Measurements from ENCODE around the gene DUSP6.

DUSP6 gene

DNA sequence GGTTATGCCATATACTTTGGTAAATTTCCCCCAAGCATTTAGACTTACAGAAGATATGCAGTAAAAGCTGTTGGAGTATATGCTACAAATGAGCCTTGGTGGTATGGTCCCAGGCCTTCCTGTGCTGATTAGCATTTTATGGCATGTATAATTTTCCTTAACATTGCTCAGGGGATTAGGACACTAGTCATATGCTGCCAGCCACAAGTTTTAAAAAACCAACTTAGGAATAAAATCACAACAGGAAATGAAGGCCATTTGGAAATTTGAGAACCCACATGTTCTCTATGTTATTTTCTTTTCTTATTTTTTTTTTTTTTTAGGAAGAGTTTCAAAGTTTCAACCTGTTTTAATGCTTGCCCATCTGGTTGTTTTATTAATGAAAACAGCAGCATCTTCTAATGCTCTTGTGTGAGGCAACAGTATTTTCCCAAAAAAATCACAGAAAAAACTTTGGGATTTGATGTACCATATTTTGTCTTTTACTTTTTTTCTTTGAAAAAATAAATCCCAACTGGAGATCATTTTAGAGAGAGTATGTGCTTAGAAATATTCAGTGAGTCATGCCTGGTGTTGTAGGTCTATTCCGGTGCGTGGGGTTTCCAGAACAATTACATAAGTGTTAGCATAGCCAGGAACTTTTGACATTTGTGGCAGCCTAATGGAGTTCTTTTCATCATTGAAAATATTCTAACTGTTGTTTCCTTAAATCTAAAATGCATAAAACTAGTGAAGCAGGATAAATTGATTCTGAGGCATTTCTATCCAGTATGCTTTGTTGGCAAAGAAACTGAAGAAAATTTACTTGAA is 21.7 kb upstream of the DUSP6 start:
- DNase-seq = peak in 16 of 56 donors; percentile 3 to 60 (median 20)

DNA sequence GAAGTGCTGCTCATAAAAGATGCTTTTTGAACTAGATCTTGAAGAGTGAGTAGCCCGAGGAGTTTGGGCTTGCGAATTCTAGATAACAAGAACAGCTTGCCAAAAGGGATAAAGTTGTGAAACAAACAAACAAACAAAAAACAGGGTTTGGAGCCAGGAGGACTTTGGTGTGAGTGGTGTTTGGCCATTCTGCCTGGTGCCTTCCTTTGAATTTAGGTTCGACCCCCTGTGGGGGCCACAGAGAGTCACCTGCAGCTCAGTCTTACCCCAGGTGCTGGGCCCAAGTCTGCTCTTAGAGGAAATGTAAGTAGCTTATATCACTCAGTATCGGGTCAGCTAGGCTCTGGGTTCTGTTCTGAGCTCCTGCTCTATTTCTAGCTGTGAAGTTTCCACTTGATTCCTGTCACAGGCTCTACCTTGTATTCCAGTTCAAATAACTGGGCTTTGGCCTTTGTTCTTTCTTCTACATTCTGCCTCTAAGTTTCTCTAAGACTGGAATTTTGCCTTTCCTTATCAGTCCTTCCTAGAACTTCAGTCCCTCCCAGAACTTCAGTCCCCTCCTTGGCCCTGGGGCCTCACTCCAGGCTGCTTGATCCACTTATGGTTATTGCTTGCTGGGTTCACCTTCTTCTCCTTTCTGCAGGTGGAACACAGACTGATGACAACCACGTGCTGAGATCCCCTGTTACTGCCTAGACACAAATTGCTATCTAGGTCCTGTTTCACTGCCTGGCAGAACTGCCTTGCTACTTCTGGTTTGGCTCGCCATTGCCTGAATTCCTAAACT is 20.5 kb upstream of the DUSP6 start:
- DNase-seq = no peak

GRCh38 chr12:89370850-89371249 is 18.5 kb upstream of the DUSP6 start:
- DNase-seq = no peak

DNA sequence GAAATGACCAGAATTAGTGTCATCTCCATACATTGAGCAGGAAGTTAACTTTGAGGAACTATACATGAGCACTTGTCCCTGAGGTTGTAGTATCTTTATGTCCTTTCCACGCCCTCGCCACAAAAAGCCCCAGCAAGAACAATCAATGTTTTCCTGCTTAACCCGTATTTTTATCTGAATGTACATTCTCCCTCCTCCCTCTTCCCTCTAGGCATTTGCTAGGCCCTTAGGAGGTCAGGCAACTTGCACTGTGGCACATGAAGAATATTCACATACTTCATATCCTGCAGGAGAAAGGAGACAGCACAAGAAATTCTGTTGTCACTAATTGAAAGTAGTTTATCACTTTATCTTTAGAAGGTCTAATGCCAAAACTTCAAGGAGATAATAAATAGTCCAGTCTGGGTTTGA is 18.1 kb upstream of the DUSP6 start:
- no peak for DNase-seq

GRCh38 chr12:89369166-89369565 is 16.9 kb upstream of the DUSP6 start:
- DNase-seq = no peak

DNA sequence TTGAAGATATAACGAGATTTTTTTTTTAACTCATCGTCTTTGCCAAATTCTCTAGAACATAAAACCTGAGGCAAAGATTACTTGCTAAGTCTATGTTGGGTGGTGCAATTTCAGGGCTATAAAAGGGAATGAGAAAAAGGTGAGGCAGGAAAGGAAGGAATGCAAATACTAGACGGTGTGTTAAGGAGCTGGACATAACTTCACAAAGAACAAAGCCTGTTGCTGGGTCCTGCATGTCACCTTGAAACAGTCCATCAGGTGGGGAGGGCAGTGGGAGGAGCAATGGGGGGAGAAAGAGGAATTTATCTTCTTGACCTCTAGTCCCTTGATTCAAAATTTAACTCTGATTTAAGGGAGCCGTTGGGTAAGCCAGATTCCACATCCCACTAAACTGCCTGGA is 16.1 kb upstream of the DUSP6 start:
- no peak for DNase-seq

GRCh38 chr12:89366676-89367364 is 14.5 kb upstream of the DUSP6 start:
- DNase-seq = no peak

- DNase-seq = no peak
Observed at GRCh38 chr12:89364631-89365030, 12.3 kb upstream of the DUSP6 start.

- DNase-seq = no peak
Observed at GRCh38 chr12:89364058-89364457, 11.8 kb upstream of the DUSP6 start.

- no peak for DNase-seq
Observed at GRCh38 chr12:89363582-89363981, 11.3 kb upstream of the DUSP6 start.

GRCh38 chr12:89363084-89363483 is 10.8 kb upstream of the DUSP6 start:
- DNase-seq = no peak

DNA sequence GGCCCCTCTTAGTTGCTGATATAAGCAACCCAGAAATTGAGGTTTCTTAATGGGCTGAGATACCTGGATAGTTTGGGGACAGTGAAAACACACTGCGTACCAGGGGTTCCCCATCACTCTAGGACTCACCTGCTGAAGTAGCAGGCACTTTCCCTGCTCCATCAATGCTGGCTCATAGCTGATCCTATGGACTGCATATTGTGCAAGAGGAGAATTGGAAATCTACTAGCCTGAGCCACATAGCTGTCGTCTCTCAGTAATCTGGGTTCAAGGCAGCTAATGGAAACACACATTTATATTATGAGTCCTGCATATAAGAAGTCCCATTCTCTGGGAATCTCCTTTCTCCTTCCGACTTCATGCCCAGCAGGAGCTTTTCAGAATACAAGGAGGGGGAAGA is 7.3 kb upstream of the DUSP6 start:
- DNase-seq = no peak

GRCh38 chr12:89358805-89359204 is 6.5 kb upstream of the DUSP6 start:
- DNase-seq = no peak

DNA sequence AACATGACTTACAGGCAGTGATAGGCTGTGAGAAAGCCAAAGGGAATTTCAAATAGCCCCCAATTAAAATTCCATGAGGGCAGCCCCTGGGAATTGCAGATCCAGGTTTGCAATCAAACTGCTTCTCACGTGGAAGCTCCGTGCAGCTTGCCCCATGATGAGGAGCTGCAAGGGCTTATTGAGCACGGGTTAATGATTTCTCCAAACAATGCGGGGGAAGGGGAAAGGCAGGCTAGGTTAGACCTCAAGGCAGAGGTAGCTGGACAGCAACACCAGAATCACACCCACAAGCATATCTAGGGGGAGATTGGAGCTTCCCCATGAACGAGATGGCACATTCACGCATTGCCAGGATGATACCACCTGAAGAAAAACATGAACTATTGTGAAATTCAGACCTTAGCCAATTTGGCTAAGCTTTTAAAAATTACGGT is 5.0 kb upstream of the DUSP6 start:
- DNase-seq = no peak

GRCh38 chr12:89356069-89356665 is 3.9 kb upstream of the DUSP6 start:
- DNase-seq = no peak

GRCh38 chr12:89355243-89356068 is 3.2 kb upstream of the DUSP6 start:
- DNase-seq = no peak

GRCh38 chr12:89354612-89355067 is 2.3 kb upstream of the DUSP6 start:
- no peak for DNase-seq

DNA sequence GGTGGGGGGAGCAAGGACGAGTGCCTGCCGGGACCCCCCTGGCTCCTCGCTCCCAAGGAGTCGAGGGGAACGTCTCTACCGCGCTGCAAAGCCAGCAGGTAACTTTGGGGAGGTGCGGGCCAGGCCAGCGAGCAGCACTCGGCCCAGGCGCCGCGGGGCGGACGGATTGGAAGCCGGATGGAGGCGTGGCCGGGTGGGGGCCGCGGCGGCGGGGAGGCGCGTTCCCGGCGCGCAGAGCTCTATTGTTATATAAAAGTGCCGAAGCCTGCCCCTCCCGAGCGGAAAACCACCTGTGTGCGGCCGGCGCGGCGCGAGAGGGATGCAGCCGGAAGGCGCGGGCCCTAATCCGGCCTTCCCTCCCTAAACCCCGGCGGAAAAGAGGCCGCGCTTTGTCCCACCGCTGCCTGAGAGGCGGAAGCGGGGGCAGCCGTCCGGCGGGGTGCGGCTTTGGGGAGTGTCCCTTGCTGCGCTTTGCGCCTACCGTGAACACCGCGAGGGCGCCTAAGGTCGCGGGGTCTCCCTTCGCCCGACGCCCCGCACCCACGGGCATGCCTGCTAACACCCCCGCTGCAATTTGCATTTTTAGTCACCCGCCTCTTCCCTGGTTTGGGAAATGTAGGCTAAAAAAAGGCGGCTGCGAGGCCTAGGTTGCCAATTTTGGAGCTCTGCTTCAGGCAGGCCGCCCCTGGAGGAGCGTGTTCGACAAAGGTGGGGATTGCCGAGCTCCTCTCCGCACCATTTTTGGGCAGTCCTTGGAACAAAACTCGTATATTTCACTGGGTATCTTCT is 1.7 kb upstream of the DUSP6 start:
- DNase-seq = peak in 34 of 56 donors; percentile 18 to 75 (median 56)

DNA sequence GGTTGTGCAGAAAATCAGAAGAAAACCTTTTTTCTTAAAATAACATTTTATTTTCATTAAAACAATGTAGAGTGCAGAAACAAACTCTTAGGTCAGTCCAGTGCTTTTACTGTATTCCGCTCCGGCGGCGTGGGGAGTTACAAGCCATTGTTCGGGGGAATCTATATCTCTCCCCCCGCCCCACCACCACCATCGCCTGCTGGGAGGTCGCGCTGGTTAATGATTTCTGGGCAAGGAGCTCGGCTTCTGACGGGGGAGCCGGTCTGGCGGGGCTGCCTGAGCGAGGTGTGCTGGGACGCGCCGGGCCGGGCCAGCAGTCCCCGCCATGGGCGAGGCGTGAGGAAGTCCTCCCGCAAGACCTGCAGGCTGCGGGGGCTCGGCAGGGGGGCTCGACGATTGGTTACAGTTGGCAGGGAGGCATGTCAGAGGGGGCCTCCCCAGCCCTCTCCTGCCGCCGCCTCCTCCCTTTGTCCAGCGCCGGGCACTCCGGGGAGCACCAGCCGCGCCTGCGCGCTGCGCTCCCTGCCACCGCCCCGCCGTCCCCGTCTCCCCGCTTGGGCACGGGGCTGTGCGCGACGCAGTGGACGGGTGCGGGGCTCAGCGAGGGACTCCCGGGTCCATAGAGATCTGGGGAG is 1.0 kb upstream of the DUSP6 start:
- peak in 46 of 56 donors; percentile 22 to 78 (median 54) for DNase-seq

- DNase-seq = peak in 3 of 56 donors; percentile 68 to 76 (median 76)
Observed at GRCh38 chr12:89352242-89352491, 134 bp downstream of the DUSP6 start.

Measured in nucleus accumbens (tissue), 56 donors.